Eye (tissue), 1 donor: ENCODE results near the gene NELFA.
A peak's percentile ranks its signal among the peaks of the same experiment; 100 is the strongest.

Experiments
- DNase-seq: peaks from one replicate; pipeline ENCODE4 v3.0.0-alpha.2; 2015

NELFA gene

GRCh38 chr4:2008921-2009650, at the start of gene NELFA:
TSS of gene NELFA (minus strand) at chr4:2008974. CDS start at chr4:2008959, 15 bp downstream.
- peak; percentile 99 for DNase-seq

GRCh38 chr4:2057382-2058065, 48.8 kb upstream of the NELFA start:
- peak; percentile 28 for DNase-seq

GRCh38 chr4:2054217-2054616, 45.4 kb upstream of the NELFA start:
- no peak for DNase-seq

DNA sequence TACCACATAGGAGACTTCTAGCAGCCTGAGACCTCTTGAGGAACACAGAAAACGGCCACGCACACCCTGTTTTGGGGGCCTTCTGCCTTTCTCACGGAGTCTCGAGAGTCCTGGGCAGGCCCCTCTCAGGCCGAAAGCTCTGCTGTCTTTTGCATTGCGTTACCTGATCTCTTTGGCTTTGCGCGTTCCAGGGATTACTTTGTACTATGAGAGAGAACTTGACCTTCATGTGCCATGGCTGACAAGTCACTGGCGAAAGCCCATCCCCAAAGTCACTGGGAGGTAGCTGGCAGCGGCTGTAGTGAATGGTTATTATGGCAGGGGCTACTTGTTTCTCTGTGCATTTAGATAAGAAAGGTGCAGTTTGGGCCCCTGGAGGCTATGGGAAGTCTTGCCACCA, 42.3 kb upstream of the NELFA start:
- no peak for DNase-seq

GRCh38 chr4:2049811-2050210, 41.0 kb upstream of the NELFA start:
- DNase-seq = no peak

DNA sequence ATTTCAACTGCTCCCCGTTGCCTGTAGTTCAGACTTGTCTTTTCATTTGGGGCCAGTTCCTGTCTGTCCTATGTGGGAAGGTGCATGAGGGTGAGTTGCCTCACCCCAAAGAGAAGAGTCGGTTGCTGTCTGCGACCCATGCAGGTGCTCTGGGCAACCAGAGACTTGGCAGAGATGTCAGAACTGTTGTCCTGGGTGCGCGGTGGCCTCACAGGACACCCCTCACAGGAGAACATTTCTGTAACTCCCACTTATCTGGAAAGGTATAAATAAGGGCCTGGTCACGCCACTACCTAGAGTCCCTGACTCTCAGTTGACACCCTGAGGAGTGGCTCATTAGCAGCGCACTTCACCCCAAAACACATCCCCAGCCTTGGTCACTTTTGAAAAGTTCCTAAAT, 40.6 kb upstream of the NELFA start:
- DNase-seq = no peak

DNA sequence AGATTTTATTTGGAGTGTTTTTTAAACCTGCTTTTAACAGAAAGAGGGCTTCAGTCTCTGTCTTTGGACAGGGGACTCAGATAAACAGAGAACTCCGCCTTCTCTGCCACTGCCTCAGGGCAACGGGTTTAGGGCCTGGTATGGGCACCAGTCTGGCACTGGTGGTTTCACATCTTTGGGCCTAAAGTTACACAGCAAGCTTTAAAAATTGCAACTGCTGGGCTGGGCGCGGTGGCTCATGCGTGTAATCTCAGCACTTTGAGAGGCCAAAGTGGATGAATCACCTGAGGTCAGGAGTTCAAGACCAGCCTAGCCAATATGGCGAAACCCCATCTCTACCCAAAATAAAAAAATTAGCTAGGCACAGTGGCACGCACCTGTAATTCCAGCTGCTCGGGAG, 40.1 kb upstream of the NELFA start:
- no peak for DNase-seq

- no peak for DNase-seq
Measured at GRCh38 chr4:2047781-2048581, 39.2 kb upstream of the NELFA start.

DNA sequence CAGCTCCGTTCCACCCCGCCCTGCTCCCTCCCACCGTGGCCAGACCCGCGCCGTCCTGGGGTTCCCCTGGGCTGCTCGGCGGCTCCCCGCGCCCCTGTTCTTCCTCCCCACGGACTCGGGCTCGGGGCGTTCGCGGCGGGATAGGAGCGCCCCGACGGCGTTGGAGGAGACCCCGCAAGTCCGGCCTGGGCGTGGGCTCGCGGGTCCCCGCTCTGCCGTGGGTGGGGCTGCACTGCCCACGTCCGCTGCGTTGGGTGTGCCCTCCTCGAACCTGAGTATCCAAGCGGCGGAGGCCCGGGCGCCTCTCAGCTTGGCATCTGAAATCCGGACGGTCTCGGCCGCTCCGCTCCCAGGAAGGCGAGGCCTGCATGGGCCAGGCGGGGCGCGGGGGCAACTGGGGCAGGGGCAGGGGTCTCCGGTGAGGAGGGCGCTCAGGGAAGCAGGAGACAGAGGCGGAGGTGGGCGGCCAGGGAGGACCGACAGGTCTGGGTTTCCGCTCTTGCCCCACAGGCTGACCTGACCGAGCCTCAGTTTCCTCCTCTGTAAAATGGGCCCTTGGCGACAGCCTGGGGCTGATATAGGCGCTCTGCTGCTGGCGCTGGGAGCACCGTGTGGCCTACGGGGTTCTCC, 38.4 kb upstream of the NELFA start:
- no peak for DNase-seq

GRCh38 chr4:2046031-2046961, 37.5 kb upstream of the NELFA start:
- peak; percentile 15 for DNase-seq

DNA sequence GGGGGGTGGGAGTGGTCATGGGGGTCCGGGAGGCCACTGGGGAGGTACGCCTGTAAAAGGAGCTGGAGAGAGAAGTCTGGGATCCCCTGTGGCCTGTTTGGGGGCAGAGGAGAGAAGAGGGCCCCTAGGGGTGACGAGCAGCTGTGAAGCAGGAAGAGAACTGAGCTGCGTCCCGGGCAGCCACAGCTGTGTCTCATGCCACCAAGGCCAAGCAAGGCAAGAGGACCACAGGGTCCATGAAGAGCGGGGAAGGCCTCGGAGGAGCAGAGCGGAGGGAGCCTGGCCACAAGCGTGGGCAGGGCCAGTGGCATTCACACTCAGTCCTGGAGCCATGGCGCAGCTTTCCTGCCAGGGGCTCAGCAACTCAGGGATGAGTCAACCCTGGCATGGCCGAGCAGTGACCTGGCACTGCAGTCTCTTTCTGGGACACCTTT, 36.8 kb upstream of the NELFA start:
- DNase-seq = no peak

GRCh38 chr4:2044542-2045517, 36.1 kb upstream of the NELFA start:
- DNase-seq = no peak

GRCh38 chr4:2044119-2044485, 35.3 kb upstream of the NELFA start:
- no peak for DNase-seq

- DNase-seq = no peak
Measured at GRCh38 chr4:2043396-2044118, 34.8 kb upstream of the NELFA start.

DNA sequence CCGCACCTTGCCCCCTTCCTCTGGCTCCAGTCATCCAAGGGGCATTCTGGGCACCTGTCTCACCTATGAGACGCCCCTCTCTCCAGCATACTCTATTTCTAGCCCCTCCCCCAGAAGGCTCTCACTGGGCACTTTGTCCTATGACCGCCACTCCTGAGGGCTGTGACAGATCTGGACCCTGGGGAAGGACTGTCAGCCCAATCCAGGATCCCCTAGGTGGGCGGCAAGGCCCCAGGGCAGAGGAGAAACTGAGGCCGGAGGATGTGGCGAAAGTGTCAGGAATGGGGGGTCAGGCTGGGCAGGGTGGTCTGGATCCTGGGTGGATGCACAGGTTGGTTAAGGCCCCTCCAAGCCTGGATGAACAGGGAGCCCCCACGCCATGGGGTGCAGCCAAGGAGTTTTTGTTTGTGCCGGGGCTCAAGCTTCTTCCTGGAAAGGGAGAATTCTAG, 34.2 kb upstream of the NELFA start:
- DNase-seq = no peak

GRCh38 chr4:2042204-2042946, 33.6 kb upstream of the NELFA start:
- DNase-seq = no peak

- peak; percentile 95 for DNase-seq
Measured at GRCh38 chr4:2041239-2042130, 32.7 kb upstream of the NELFA start.
